Measurements from ENCODE around the gene CPA1.

CPA1 gene

DNA sequence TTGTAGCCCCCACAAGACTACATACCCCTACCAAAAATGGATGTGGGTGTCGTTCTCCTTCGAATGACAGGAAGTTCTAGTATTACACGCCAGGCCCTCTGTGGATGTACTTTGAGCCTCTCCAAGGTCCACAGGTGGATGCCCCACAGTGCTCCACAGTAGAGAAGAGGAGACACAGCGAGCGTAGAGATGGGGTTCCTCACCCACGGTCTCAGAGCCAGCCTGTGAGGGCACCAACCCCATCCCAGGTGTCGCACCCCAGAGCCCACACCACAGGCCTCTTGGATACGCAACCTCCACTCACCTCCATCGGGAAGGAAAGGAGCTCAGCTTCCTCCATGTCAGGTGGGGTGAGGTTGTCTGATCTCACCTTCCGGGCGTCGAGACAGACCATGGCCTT is 33.4 kb upstream of the CPA1 start:
- no peak for DNase-seq (ENCODE audit: low read depth)
- H3K4me3 ChIP-seq (ENCODE audit: low read depth, low read length), result no peak overlapping the region
- TF ChIP-seq, protein P1, sequence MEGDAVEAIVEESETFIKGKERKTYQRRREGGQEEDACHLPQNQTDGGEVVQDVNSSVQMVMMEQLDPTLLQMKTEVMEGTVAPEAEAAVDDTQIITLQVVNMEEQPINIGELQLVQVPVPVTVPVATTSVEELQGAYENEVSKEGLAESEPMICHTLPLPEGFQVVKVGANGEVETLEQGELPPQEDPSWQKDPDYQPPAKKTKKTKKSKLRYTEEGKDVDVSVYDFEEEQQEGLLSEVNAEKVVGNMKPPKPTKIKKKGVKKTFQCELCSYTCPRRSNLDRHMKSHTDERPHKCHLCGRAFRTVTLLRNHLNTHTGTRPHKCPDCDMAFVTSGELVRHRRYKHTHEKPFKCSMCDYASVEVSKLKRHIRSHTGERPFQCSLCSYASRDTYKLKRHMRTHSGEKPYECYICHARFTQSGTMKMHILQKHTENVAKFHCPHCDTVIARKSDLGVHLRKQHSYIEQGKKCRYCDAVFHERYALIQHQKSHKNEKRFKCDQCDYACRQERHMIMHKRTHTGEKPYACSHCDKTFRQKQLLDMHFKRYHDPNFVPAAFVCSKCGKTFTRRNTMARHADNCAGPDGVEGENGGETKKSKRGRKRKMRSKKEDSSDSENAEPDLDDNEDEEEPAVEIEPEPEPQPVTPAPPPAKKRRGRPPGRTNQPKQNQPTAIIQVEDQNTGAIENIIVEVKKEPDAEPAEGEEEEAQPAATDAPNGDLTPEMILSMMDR (IDR thresholded peaks at IDR 0.05; ENCODE audit: low read depth, low read length, missing control alignments), result no peak
- in situ Hi-C loops (cut with HindIII; ENCODE audit: low sequenced_read_pairs), result no loop called here

DNA sequence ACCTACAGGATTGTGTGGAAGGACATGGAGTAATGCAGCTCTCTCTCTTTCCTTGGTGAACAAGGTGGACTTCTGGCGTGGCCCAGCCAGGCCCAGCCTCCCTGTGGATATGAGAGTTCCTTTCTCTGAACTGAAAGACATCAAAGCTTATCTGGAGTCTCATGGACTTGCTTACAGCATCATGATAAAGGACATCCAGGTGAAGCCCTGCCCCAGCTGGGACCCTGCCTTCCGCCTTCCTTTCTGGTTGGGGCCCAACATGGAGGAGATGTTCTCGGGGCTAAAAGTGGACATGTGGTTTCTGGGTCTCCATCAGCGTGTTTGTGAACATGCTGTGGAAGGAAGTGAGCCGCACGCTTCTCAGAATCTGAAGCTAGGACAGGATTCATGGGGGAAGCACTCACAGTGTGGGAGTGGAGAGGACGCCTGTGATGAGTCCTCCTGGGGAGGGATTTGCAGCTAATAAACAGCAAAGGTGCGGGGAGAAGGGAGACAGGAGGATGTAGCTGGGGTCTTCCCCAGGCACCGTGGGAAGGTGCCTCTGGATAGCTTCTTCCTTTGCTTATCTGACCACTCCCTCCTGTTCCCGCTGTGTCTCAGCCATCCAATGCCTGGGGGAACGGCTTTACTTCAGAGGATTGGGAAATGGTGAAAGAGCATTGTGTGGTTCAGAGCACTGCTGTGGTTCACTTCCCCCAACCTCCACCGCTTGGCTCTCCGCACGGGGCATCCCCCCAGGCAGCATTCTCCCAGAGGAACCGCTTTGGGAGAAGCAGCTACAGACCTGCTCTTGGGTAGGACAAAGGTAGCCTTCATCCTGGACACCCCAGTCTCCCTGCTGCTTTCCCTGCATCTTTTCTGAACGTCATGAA is 30.1 kb upstream of the CPA1 start:
- in situ Hi-C loops (cut with HindIII; ENCODE audit: low sequenced_read_pairs), result no loop called here
- DNase-seq (ENCODE audit: low read depth), result no peak
- TF ChIP-seq, protein P1 (IDR thresholded peaks at IDR 0.05; ENCODE audit: low read depth, low read length, missing control alignments), result no peak
- no peak overlapping the region for H3K4me3 ChIP-seq (ENCODE audit: low read depth, low read length)

DNA sequence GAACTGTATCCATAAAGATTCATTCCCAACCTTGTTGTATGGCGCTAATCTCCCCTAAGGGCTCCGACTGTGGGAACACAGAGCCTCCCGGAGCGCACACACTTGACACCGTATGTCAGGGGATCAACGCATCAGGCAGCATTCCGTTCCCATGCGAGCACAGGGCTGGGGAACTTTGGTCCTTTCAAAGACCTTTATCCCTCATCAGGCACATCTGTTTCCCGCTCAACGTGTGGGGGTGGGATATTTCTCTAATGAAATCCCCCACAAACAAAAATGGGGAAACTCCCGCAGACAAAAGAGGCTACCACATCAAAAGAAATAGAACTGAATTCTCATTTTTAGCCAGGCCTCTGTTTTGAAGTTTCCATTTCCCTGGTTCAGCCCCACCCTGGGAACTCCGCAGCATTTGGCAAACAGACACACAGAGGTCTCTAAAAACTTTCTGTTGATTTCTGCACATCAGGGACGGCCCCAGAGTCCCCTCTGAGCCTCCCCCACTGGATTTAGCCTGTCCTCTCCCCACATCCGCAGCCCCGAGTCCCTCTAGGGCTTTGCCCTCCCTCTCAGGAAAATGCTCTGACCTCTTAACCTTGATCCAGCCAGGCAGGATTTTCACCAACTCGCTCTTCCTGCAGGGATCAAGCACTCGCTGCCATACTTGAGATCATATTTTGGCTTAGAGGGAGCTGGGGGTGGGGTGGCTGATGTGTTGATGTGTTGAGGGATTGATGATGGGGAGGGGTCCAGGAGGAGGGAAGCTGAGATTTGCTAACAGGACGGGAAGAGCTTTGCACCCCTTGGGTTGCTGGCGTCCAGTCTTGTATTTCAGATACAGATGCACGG is 29.1 kb upstream of the CPA1 start:
- TF ChIP-seq, protein P1 (IDR thresholded peaks at IDR 0.05; ENCODE audit: low read depth, low read length, missing control alignments), result no peak
- DNase-seq (ENCODE audit: low read depth), result no peak
- in situ Hi-C loops (cut with HindIII; ENCODE audit: low sequenced_read_pairs), result no loop called here
- H3K4me3 ChIP-seq (ENCODE audit: low read depth, low read length), result no peak overlapping the region

DNA sequence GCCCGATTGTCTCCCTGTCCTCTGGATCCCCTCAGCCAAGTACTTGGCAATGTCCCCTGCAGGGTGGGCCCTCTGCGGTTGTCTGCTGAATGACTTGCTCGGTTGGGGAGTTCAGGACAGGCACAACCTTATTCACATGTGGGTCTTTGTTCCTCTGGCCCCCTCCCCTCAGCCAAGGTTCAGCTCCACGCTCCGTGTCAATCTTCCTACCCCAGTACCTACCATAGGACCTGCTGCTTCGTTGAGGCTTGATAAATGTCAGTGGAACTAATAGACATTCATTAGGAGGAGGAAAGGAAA is 28.6 kb upstream of the CPA1 start:
- in situ Hi-C loops (cut with HindIII; ENCODE audit: low sequenced_read_pairs), result no loop called here
- TF ChIP-seq, protein P1 (IDR thresholded peaks at IDR 0.05; ENCODE audit: low read depth, low read length, missing control alignments), result no peak
- DNase-seq (ENCODE audit: low read depth), result no peak
- H3K4me3 ChIP-seq (ENCODE audit: low read depth, low read length), result no peak overlapping the region

DNA sequence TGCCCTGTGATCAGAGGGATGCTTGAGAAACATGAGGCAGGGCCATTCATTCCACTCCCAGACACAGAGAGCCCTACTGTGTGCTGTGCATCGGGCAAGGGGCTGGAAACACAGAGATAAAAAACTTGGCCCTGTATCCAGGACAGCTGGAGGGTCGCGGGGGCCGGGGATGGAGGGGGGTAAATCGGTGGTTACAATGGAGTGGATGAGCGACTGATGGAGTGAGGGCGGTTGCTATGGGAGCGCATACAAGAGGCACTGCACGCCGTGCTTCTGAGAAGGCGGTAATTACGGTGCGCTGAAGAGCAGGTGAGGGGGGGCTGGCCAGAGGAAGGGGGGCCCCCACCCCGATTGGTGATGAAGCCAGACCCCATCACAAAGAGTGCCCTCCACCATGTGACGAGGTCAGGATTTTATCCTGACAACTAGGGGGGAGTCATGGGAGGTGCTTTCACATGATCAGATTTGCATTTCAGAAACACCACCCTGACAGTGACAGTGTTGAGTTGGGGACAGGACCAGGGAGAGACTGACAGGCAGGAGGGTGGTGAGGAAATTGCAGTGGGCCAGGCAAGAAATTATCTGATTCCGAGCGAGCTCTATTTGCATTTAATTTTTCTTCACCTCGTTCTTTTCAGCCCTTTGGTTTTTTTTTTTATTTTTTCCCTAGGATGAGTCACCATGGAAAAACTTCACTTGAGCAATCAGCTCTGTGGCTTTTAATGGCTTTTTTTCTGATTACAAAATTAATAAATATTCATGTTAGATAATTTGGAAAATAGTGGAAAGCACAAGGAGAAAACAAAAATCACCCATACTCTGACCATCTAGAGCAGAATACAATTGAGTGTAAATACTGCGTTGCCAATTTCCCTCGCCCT is 27.9 kb upstream of the CPA1 start:
- no peak overlapping the region for H3K4me3 ChIP-seq (ENCODE audit: low read depth, low read length)
- DNase-seq (ENCODE audit: low read depth), result peak; percentile 59
- TF ChIP-seq, protein P1 (IDR thresholded peaks at IDR 0.05; ENCODE audit: low read depth, low read length, missing control alignments), result no peak
- in situ Hi-C loops (cut with HindIII; ENCODE audit: low sequenced_read_pairs), result no loop called here

DNA sequence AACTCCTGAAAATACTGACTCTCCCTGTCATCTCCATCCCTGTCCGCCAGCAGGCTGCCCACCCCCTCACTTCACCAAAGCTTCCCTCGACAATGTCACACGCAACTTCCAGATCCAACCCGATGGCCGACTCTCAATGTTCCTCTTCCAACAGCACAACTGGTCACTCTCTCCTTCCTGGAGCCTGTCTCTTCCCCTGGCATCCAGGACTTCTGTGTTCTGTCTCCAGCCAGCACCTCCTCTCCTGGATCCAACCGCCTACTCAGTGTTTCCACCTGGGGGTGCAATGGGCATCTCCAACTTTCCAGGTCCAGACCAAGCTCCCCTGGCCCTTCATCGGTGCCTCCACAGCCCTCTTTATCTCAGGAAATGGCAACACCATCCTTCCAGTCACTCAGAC is 27.1 kb upstream of the CPA1 start:
- no peak for DNase-seq (ENCODE audit: low read depth)
- in situ Hi-C loops (cut with HindIII; ENCODE audit: low sequenced_read_pairs), result no loop called here
- TF ChIP-seq, protein P1 (IDR thresholded peaks at IDR 0.05; ENCODE audit: low read depth, low read length, missing control alignments), result no peak
- no peak overlapping the region for H3K4me3 ChIP-seq (ENCODE audit: low read depth, low read length)

Data from astrocyte of the cerebellum (primary cell).